Neuronal stem cell (in vitro differentiated cells): ENCODE measurements around the gene AMPD3.

Experiments used
- DNase-seq: peaks from one replicate; pipeline ENCODE4 v3.0.0-alpha.2; 2013; ENCODE audit warnings: low spot score
- H2AFZ ChIP-seq: one replicate; pipeline ENCODE4 v1.6.1; 2013; ENCODE audit warnings: mild to moderate bottlenecking, low read length, inconsistent platforms
- H2AK5ac ChIP-seq: 2 replicates; pipeline ENCODE4 v1.6.1; 2013; ENCODE audit warnings: low read depth, mild to moderate bottlenecking, inconsistent platforms, low read length, moderate library complexity, mixed read lengths
- H2BK120ac ChIP-seq: 2 replicates; pipeline ENCODE4 v1.6.1; 2013; ENCODE audit warnings: low read depth, mild to moderate bottlenecking, inconsistent platforms, low read length, moderate library complexity, mixed read lengths
- H2BK12ac ChIP-seq: one replicate; pipeline ENCODE4 v1.6.1; 2013; ENCODE audit warnings: low read length, inconsistent platforms
- H2BK15ac ChIP-seq: 2 replicates; pipeline ENCODE4 v1.6.1; 2013; ENCODE audit warnings: mild to moderate bottlenecking, low read length, inconsistent platforms, mixed read lengths
- H2BK5ac ChIP-seq: one replicate; pipeline ENCODE4 v1.6.1; 2013; ENCODE audit warnings: inconsistent platforms, mild to moderate bottlenecking, low read length, moderate library complexity
- H3K14ac ChIP-seq: one replicate; pipeline ENCODE4 v1.6.1; 2013; ENCODE audit warnings: low read length, inconsistent platforms
- H3K18ac ChIP-seq: 2 replicates; pipeline ENCODE4 v1.6.1; 2013; ENCODE audit warnings: low read length, inconsistent platforms
- H3K23ac ChIP-seq: 2 replicates; pipeline ENCODE4 v1.6.1; 2013; ENCODE audit warnings: low read depth, mild to moderate bottlenecking, mixed read lengths, low read length, inconsistent platforms; ENCODE audit not compliant: poor library complexity
- H3K27ac ChIP-seq: replicated peaks from 3 replicates; pipeline ENCODE4 v1.5.1; 2013; ENCODE audit warnings: low read length, inconsistent platforms
- H3K27me3 ChIP-seq, 3 experiments: 2 replicates each; pipeline ENCODE4 v1.6.1; 2013; ENCODE audit warnings: low read length in 3 of 3, mild to moderate bottlenecking in 2 of 3, inconsistent platforms in 1 of 3, low read depth in 1 of 3, mixed read lengths in 1 of 3, moderate library complexity in 1 of 3; ENCODE audit not compliant: control insufficient read depth in 3 of 3, insufficient read depth in 3 of 3
- H3K36me3 ChIP-seq, 2 donors: replicated peaks in 1 of 2; 2 replicates each; pipeline ENCODE4 v1.6.1; 2013; ENCODE audit warnings: low read length in 2 of 2; ENCODE audit not compliant: control insufficient read depth in 2 of 2, insufficient read depth in 2 of 2
- H3K4ac ChIP-seq: 2 replicates; pipeline ENCODE4 v1.6.1; 2013; ENCODE audit warnings: inconsistent platforms, mild to moderate bottlenecking, low read length, moderate library complexity
- H3K4me1 ChIP-seq, 2 donors: 1 replicate in 1 of 2; 2 replicates in 1 of 2; pipeline ENCODE4 v1.6.1; 2013; ENCODE audit warnings: low read length in 2 of 2, low read depth in 1 of 2; ENCODE audit not compliant: control insufficient read depth in 2 of 2, insufficient read depth in 1 of 2
- H3K4me2 ChIP-seq: one replicate; pipeline ENCODE4 v1.6.1; 2013; ENCODE audit warnings: mild to moderate bottlenecking, low read length, inconsistent platforms; ENCODE audit not compliant: insufficient read depth, poor library complexity, severe bottlenecking
- H3K4me3 ChIP-seq, 2 donors: 2 replicates each; pipeline ENCODE4 v1.5.1; 2013; ENCODE audit warnings: low read length in 2 of 2, mild to moderate bottlenecking in 2 of 2, inconsistent platforms in 1 of 2, moderate library complexity in 1 of 2
- H3K79me1 ChIP-seq: one replicate; pipeline ENCODE4 v1.6.1; 2013; ENCODE audit warnings: low read depth, mild to moderate bottlenecking, inconsistent platforms, low read length, moderate library complexity
- H3K9ac ChIP-seq: one replicate; pipeline ENCODE4 v1.6.1; 2013; ENCODE audit warnings: mild to moderate bottlenecking, low read depth, low read length, inconsistent platforms; ENCODE audit not compliant: poor library complexity
- H3K9me3 ChIP-seq, 2 donors: replicated peaks in 1 of 2; 2 replicates each; pipeline versions ENCODE3 to v1.6.1; 2013; ENCODE audit warnings: low read length in 2 of 2, mild to moderate bottlenecking in 2 of 2, inconsistent platforms in 1 of 2, low read depth in 1 of 2, mixed read lengths in 1 of 2, moderate library complexity in 1 of 2; ENCODE audit not compliant: control insufficient read depth in 2 of 2, insufficient read depth in 1 of 2
- H4K8ac ChIP-seq: one replicate; pipeline ENCODE4 v1.6.1; 2013; ENCODE audit warnings: low read depth, mild to moderate bottlenecking, inconsistent platforms, low read length, moderate library complexity
- H4K91ac ChIP-seq: one replicate; pipeline ENCODE4 v1.6.1; 2013; ENCODE audit warnings: low read length, low read depth, mild to moderate bottlenecking, inconsistent platforms; ENCODE audit not compliant: poor library complexity
- WGBS, 2 donors: extraction: QIAGEN DNeasy Blood & Tissue Kit; methylation state at CpG; one replicate each; pipeline ENCODE4 v1.1.7; 2013; ENCODE audit warnings: missing lambda C conversion rate in 2 of 2, mixed read lengths in 1 of 2; ENCODE audit not compliant: insufficient read length in 2 of 2, insufficient replicate concordance in 1 of 2; ENCODE audit errors: extremely low coverage in 2 of 2; 5-methylcytosine and 5-hydroxymethylcytosine counted together

AMPD3 gene

GRCh38 chr11:10498022-10498400, 42.9 kb downstream of the AMPD3 start:
- WGBS, 2 donors: no CpG with 5 or more reads among the region's 7 CpGs
- no peak for DNase-seq

GRCh38 chr11:10498426-10499250, 43.6 kb downstream of the AMPD3 start:
- H4K8ac ChIP-seq: no peak overlapping the region
- no peak overlapping the region for H3K23ac ChIP-seq
- H3K27me3 ChIP-seq: no peaks in the 10 kb centered on the region
- no peak overlapping the region for H2AFZ ChIP-seq
- H3K79me1 ChIP-seq: no peaks in the 10 kb centered on the region
- H3K9me3 ChIP-seq: peaks cover 0 to 4% of the 10 kb centered on the region in 2 donors
- H2BK120ac ChIP-seq: no peak overlapping the region
- H2BK12ac ChIP-seq: no peak overlapping the region
- peak overlapping the region; percentile 53 for H2AK5ac ChIP-seq
- no peak overlapping the region for H2BK5ac ChIP-seq
- H3K18ac ChIP-seq: no peak overlapping the region
- H3K4me2 ChIP-seq: no peak overlapping the region
- no peak for DNase-seq
- no peak overlapping the region for H4K91ac ChIP-seq
- H2BK15ac ChIP-seq: peak overlapping the region; percentile 35
- H3K14ac ChIP-seq: no peak overlapping the region
- H3K27ac ChIP-seq: no peak overlapping the region
- H3K36me3 ChIP-seq: peaks cover 0 to 2% of the 10 kb centered on the region in 2 donors
- no peak overlapping the region for H3K4me3 ChIP-seq
- WGBS, 2 donors: no CpG with 5 or more reads among the region's 10 CpGs
- H3K4ac ChIP-seq: no peak overlapping the region
- peaks cover 2 to 4% of the 10 kb centered on the region in 2 donors for H3K4me1 ChIP-seq
- H3K9ac ChIP-seq: no peak overlapping the region

More at GRCh38 chr11:10498022-10498400, 42.9 kb downstream of the AMPD3 start:
- H3K4ac ChIP-seq: no peak overlapping the region
- H3K4me3 ChIP-seq: no peak overlapping the region
- peaks cover 0 to 2% of the 10 kb centered on the region in 2 donors for H3K36me3 ChIP-seq
- H2BK12ac ChIP-seq: no peak overlapping the region
- H2BK120ac ChIP-seq: no peak overlapping the region
- H3K27me3 ChIP-seq: no peaks in the 10 kb centered on the region
- peak overlapping the region; percentile 35 for H2BK15ac ChIP-seq
- no peak overlapping the region for H4K91ac ChIP-seq
- H3K27ac ChIP-seq: no peak overlapping the region
- H3K79me1 ChIP-seq: no peaks in the 10 kb centered on the region
- H4K8ac ChIP-seq: no peak overlapping the region
- H3K4me1 ChIP-seq: peaks cover 0 to 4% of the 10 kb centered on the region in 2 donors
- H3K23ac ChIP-seq: no peak overlapping the region
- H3K18ac ChIP-seq: no peak overlapping the region
- no peak overlapping the region for H3K4me2 ChIP-seq
- H3K9me3 ChIP-seq: peaks cover 0 to 4% of the 10 kb centered on the region in 2 donors
- H2AFZ ChIP-seq: no peak overlapping the region
- no peak overlapping the region for H2BK5ac ChIP-seq
- no peak overlapping the region for H3K9ac ChIP-seq
- no peak overlapping the region for H2AK5ac ChIP-seq
- H3K14ac ChIP-seq: no peak overlapping the region

- no peak overlapping the region for H3K23ac ChIP-seq
- H3K4me2 ChIP-seq: no peak overlapping the region
- no peak overlapping the region for H3K4ac ChIP-seq
- no peak overlapping the region for H3K18ac ChIP-seq
- no peaks in the 10 kb centered on the region for H3K27me3 ChIP-seq
- H3K4me1 ChIP-seq: peaks cover 6 to 8% of the 10 kb centered on the region in 2 donors
- H3K9me3 ChIP-seq: no peaks in the 10 kb centered on the region
- DNase-seq: no peak
- H3K4me3 ChIP-seq: peak overlapping the region in 1 of 2 donors; percentile 6
- H2BK15ac ChIP-seq: no peak overlapping the region
- no peak overlapping the region for H3K9ac ChIP-seq
- H4K91ac ChIP-seq: no peak overlapping the region
- no peak overlapping the region for H2BK5ac ChIP-seq
- H2BK120ac ChIP-seq: no peak overlapping the region
- H2BK12ac ChIP-seq: no peak overlapping the region
- H3K14ac ChIP-seq: no peak overlapping the region
- peaks cover 0 to 2% of the 10 kb centered on the region in 2 donors for H3K36me3 ChIP-seq
- H3K79me1 ChIP-seq: no peaks in the 10 kb centered on the region
- H2AK5ac ChIP-seq: no peak overlapping the region
- no CpG with 5 or more reads among the region's 5 CpGs for WGBS, 2 donors
- H2AFZ ChIP-seq: no peak overlapping the region
- H4K8ac ChIP-seq: no peak overlapping the region
- H3K27ac ChIP-seq: no peak overlapping the region
Observed at GRCh38 chr11:10499452-10499851, 44.4 kb downstream of the AMPD3 start.

GRCh38 chr11:10499874-10500601, 45.0 kb downstream of the AMPD3 start:
- Histone ChIP-seq H3K4ac (no peak overlapping the region), H3K79me1 (no peaks in the 10 kb centered on the region), H3K27me3 (no peaks in the 10 kb centered on the region), H3K23ac (peak overlapping the region; percentile 0), H2BK15ac (no peak overlapping the region), H3K14ac (no peak overlapping the region), H3K9ac (no peak overlapping the region), H3K4me3 (peak overlapping the region in 1 of 2 donors; percentile 59), H2BK5ac (no peak overlapping the region), H3K18ac (no peak overlapping the region), H3K4me2 (no peak overlapping the region), H3K4me1 (peaks cover 6 to 8% of the 10 kb centered on the region in 2 donors), H4K8ac (no peak overlapping the region), H3K36me3 (peaks cover 0 to 2% of the 10 kb centered on the region in 2 donors), H2AK5ac (no peak overlapping the region), H3K27ac (no peak overlapping the region), H2BK12ac (no peak overlapping the region), H4K91ac (no peak overlapping the region), H2BK120ac (no peak overlapping the region), H2AFZ (no peak overlapping the region), H3K9me3 (no peaks in the 10 kb centered on the region)
- WGBS, 2 donors: no CpG with 5 or more reads among the region's 15 CpGs
- no peak for DNase-seq
